Liver (tissue), 9 donors: ENCODE data around the gene CPED1. TPM values are rescaled to one million over a fixed set of nuclear protein-coding genes. Genes with fewer than 3 reads are reported as not detected.
A peak's percentile ranks its signal among the peaks of the same experiment; 100 is the strongest.

Source experiments
- DNase-seq: peaks from one replicate; pipeline ENCODE4 v3.0.0-alpha.2; 2017; ENCODE audit warnings: low spot score
- H3K27ac ChIP-seq, 2 donors: one replicate each; pipeline ENCODE4 v1.7.0; 2013; ENCODE audit warnings: inconsistent platforms in 2 of 2, low read length in 2 of 2, control low read depth in 1 of 2, low read depth in 1 of 2, mild to moderate bottlenecking in 1 of 2
- H3K27me3 ChIP-seq, 4 donors: one replicate each; pipeline versions ENCODE4 v1.6.1 to v1.7.0; 2013; ENCODE audit warnings: low read length in 3 of 4, inconsistent platforms in 1 of 4, mild to moderate bottlenecking in 1 of 4, moderate library complexity in 1 of 4; ENCODE audit not compliant: control insufficient read depth in 4 of 4, insufficient read depth in 4 of 4
- H3K36me3 ChIP-seq, 4 donors: one replicate each; pipeline versions ENCODE4 v1.6.1 to v1.7.0; 2013; ENCODE audit warnings: low read length in 3 of 4, mild to moderate bottlenecking in 3 of 4, low read depth in 1 of 4, moderate library complexity in 1 of 4; ENCODE audit not compliant: control insufficient read depth in 4 of 4, insufficient read depth in 3 of 4
- H3K4me1 ChIP-seq, 4 donors: one replicate each; pipeline versions ENCODE4 v1.6.1 to v1.7.0; 2013; ENCODE audit warnings: low read length in 3 of 4, mild to moderate bottlenecking in 3 of 4, moderate library complexity in 1 of 4; ENCODE audit not compliant: control insufficient read depth in 4 of 4, insufficient read depth in 4 of 4
- H3K4me3 ChIP-seq, 3 donors: one replicate each; pipeline versions ENCODE4 v1.6.1 to v1.7.0; 2013; ENCODE audit warnings: low read length in 3 of 3, control low read depth in 1 of 3, low read depth in 1 of 3, mild to moderate bottlenecking in 1 of 3
- H3K9ac ChIP-seq, 2 donors: one replicate each; pipeline ENCODE4 v1.7.0; 2013; ENCODE audit warnings: low read length in 2 of 2, mild to moderate bottlenecking in 2 of 2, moderate library complexity in 2 of 2, control low read depth in 1 of 2, low read depth in 1 of 2
- H3K9me3 ChIP-seq, 4 donors: one replicate each; pipeline versions ENCODE4 v1.6.1 to v1.7.0; 2013; ENCODE audit warnings: low read length in 3 of 4; ENCODE audit not compliant: control insufficient read depth in 4 of 4
- FOXA2 ChIP-seq: IDR thresholded peaks from 2 replicates; pipeline ENCODE4 v1.6.1; 2016; ENCODE audit warnings: antibody characterized with exemption
- HNF4A ChIP-seq, 2 donors: conservative IDR thresholded peaks; 2 replicates each; pipeline ENCODE4 v1.6.1; 2016; ENCODE audit warnings: antibody characterized with exemption in 2 of 2, mild to moderate bottlenecking in 2 of 2
- HNF4G ChIP-seq: IDR thresholded peaks from 2 replicates; pipeline ENCODE4 v1.6.1; 2016; ENCODE audit warnings: antibody characterized with exemption
- JUND ChIP-seq, 2 donors: IDR thresholded peaks; 2 replicates each; pipeline ENCODE4 v1.6.1; 2016; ENCODE audit warnings: antibody characterized with exemption in 2 of 2
- NR2F2 ChIP-seq: IDR thresholded peaks from 2 replicates; pipeline ENCODE4 v1.6.1; 2016; ENCODE audit warnings: antibody characterized with exemption
- RXRA ChIP-seq, 2 donors: IDR thresholded peaks; 2 replicates each; pipeline ENCODE4 v1.6.1; 2017 to 2018; ENCODE audit warnings: antibody characterized with exemption in 2 of 2, mild to moderate bottlenecking in 1 of 2
- SP1 ChIP-seq: IDR thresholded peaks from 2 replicates; pipeline ENCODE4 v1.6.1; 2018; ENCODE audit warnings: antibody characterized with exemption, mild to moderate bottlenecking
- WGBS: extraction: QIAGEN DNeasy Blood & Tissue Kit; methylation state at CpG from one replicate; pipeline ENCODE4 v1.1.7; 2013; 5-methylcytosine and 5-hydroxymethylcytosine counted together
- polyA plus RNA-seq, 2 donors: library from polyadenylated mRNA; stranded (reverse) in 1 of 2; unstranded in 1 of 2; fragments of 200-250 nt in 1 of 2; fragments of >200 nt in 1 of 2; fragmentation: Nextera tagmentation in 1 of 2; extraction: Ambion mirVana in 1 of 2; gene quantifications; one replicate each; pipeline versions ENCODE4 v1.2.1 to v1.2.3, GENCODE V29; 2013 to 2015
- total RNA-seq, 2 donors: library from RNA; depleted of rRNA; stranded (reverse); fragments of >200 nt; gene quantifications; one replicate each; pipeline ENCODE4 v1.2.3, GENCODE V29; 2014
- TF ChIP-seq, protein P1 (sequence below): IDR thresholded peaks from 2 replicates; pipeline ENCODE4 v1.6.1; 2016; ENCODE audit warnings: antibody characterized with exemption
- TF ChIP-seq, protein P2 (sequence below): fragments of 150-350 bp; IDR thresholded peaks from 2 replicates; pipeline ENCODE4 v1.5.1; 2017; ENCODE audit warnings: improper control_type of control experiment, low read depth, low read length; ENCODE audit not compliant: missing input control
- TF ChIP-seq, protein P3 (sequence below): IDR thresholded peaks from 2 replicates; pipeline ENCODE4 v1.6.1; 2016; ENCODE audit warnings: antibody characterized with exemption
- TF ChIP-seq, protein P4 (sequence below): IDR thresholded peaks from 2 replicates; pipeline ENCODE4 v1.6.1; 2016; ENCODE audit warnings: antibody characterized with exemption
- TF ChIP-seq, protein P5 (sequence below): IDR thresholded peaks from 2 replicates; pipeline ENCODE4 v1.6.1; 2016; ENCODE audit warnings: antibody characterized with exemption, mild to moderate bottlenecking
- donor health status: healthy.
- donor health status: healthy.
- donor health status: healthy.
- donor health status: healthy.
- donor health status: healthy.

CPED1 gene
- total and polyA plus RNA-seq, 4 donors: 8.5 to 58.0 (median 14.6) TPM

DNA sequence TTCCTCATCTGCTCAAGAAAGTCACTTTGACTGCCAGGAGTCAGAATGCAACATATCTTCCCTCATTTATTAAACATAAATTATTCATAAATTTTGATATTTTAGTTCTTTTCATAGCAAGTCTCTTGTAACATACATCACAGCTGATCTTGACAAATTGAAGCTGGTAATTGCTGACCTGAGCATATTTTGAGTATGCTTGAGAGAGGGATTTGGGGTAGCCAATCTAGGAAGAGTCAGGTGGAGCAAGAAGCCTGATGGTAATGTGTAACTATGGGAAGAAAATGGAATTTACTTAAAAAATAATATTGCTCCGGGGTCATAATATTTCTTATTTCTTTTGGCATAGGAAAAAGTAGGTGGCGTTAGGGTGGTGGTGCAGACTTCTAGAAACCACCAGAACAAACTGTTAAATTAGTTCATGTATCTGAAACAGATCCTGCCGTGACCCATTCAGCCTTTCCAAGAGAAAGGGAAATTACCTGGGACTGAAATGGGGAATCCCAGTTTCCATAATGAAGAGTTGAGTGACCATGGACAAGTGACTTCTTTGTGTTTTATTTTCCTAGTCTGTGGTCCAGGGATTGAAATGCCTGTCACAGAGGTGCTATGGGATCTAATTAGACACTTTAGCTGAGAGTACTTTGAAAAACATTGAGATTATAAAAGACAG is 12.9 kb downstream of the CPED1 start:
- no peak for DNase-seq
- Histone ChIP-seq H3K27me3 (no peaks in the 10 kb centered on the region), H3K4me1 (peaks cover 0 to 44% (median 29%) of the 10 kb centered on the region in 4 donors), H3K36me3 (peaks cover 0 to 6% (median under 1%) of the 10 kb centered on the region in 4 donors), H3K9me3 (no peaks in the 10 kb centered on the region), H3K27ac (peak overlapping the region in 1 of 2 donors; percentile 13), H3K9ac (no peak overlapping the region), H3K4me3 (no peak overlapping the region)
- TF ChIP-seq HNF4A (conservative IDR thresholded peaks at IDR 0.05): no peak
- TF ChIP-seq, protein P1, sequence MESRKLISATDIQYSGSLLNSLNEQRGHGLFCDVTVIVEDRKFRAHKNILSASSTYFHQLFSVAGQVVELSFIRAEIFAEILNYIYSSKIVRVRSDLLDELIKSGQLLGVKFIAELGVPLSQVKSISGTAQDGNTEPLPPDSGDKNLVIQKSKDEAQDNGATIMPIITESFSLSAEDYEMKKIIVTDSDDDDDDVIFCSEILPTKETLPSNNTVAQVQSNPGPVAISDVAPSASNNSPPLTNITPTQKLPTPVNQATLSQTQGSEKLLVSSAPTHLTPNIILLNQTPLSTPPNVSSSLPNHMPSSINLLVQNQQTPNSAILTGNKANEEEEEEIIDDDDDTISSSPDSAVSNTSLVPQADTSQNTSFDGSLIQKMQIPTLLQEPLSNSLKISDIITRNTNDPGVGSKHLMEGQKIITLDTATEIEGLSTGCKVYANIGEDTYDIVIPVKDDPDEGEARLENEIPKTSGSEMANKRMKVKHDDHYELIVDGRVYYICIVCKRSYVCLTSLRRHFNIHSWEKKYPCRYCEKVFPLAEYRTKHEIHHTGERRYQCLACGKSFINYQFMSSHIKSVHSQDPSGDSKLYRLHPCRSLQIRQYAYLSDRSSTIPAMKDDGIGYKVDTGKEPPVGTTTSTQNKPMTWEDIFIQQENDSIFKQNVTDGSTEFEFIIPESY: no peak
- 66% methylated on average over 3 of the region's 3 CpGs for WGBS

DNA sequence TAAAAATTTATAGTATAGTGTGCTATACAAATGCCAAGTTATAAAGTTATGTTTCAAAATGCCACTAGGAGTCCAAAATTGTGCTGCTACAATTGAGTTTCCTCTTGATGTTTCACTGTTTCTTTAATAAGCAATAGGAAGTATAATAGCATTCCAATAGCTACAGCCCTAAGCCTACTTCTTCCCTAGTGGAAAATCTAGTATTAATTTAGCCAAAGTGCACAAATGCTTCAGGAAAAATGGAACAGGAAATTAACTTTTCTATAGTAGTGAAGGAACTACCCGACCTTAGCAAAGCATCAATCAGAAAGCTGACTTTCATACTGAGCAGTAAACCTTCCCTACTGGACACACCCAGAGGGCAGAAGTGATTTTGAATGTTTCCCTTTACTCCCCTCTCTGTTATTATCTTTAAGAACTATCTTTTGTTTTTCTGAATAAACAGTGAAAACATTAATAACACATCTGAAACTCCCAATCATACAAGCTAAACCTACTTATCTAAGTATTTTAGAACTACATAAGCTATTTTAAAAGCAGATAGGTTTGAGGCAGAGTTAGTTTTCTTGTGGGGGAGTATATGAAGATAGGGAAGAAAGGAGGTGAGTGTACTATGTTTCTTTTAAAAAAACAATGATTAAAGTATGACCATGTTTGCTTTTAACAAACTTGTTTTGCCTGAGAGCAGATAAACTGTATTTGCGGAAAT is 13.7 kb downstream of the CPED1 start:
- DNase-seq: no peak
- H3K27ac ChIP-seq: peak overlapping the region; percentile 42 to 57
- no peak overlapping the region for H3K4me3 ChIP-seq
- H3K9ac ChIP-seq: no peak overlapping the region
- no peaks in the 10 kb centered on the region for H3K27me3 ChIP-seq
- no peak for TF ChIP-seq RXRA (IDR thresholded peaks at IDR 0.05)
- no peak for TF ChIP-seq NR2F2
- TF ChIP-seq, protein P2, sequence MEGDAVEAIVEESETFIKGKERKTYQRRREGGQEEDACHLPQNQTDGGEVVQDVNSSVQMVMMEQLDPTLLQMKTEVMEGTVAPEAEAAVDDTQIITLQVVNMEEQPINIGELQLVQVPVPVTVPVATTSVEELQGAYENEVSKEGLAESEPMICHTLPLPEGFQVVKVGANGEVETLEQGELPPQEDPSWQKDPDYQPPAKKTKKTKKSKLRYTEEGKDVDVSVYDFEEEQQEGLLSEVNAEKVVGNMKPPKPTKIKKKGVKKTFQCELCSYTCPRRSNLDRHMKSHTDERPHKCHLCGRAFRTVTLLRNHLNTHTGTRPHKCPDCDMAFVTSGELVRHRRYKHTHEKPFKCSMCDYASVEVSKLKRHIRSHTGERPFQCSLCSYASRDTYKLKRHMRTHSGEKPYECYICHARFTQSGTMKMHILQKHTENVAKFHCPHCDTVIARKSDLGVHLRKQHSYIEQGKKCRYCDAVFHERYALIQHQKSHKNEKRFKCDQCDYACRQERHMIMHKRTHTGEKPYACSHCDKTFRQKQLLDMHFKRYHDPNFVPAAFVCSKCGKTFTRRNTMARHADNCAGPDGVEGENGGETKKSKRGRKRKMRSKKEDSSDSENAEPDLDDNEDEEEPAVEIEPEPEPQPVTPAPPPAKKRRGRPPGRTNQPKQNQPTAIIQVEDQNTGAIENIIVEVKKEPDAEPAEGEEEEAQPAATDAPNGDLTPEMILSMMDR: no peak
- TF ChIP-seq, protein P1: no peak
- TF ChIP-seq, protein P3, sequence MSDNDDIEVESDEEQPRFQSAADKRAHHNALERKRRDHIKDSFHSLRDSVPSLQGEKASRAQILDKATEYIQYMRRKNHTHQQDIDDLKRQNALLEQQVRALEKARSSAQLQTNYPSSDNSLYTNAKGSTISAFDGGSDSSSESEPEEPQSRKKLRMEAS: no peak
- no peak for TF ChIP-seq SP1
- TF ChIP-seq FOXA2: no peak
- TF ChIP-seq JUND (IDR thresholded peaks at IDR 0.05): no peak
- no peak for TF ChIP-seq HNF4G
- TF ChIP-seq, protein P4, sequence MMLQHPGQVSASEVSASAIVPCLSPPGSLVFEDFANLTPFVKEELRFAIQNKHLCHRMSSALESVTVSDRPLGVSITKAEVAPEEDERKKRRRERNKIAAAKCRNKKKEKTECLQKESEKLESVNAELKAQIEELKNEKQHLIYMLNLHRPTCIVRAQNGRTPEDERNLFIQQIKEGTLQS: no peak
- TF ChIP-seq, protein P5, sequence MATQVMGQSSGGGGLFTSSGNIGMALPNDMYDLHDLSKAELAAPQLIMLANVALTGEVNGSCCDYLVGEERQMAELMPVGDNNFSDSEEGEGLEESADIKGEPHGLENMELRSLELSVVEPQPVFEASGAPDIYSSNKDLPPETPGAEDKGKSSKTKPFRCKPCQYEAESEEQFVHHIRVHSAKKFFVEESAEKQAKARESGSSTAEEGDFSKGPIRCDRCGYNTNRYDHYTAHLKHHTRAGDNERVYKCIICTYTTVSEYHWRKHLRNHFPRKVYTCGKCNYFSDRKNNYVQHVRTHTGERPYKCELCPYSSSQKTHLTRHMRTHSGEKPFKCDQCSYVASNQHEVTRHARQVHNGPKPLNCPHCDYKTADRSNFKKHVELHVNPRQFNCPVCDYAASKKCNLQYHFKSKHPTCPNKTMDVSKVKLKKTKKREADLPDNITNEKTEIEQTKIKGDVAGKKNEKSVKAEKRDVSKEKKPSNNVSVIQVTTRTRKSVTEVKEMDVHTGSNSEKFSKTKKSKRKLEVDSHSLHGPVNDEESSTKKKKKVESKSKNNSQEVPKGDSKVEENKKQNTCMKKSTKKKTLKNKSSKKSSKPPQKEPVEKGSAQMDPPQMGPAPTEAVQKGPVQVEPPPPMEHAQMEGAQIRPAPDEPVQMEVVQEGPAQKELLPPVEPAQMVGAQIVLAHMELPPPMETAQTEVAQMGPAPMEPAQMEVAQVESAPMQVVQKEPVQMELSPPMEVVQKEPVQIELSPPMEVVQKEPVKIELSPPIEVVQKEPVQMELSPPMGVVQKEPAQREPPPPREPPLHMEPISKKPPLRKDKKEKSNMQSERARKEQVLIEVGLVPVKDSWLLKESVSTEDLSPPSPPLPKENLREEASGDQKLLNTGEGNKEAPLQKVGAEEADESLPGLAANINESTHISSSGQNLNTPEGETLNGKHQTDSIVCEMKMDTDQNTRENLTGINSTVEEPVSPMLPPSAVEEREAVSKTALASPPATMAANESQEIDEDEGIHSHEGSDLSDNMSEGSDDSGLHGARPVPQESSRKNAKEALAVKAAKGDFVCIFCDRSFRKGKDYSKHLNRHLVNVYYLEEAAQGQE: no peak
- peaks cover 0 to 4% (median under 1%) of the 10 kb centered on the region in 4 donors for H3K36me3 ChIP-seq
- H3K9me3 ChIP-seq: no peaks in the 10 kb centered on the region
- H3K4me1 ChIP-seq: peaks cover 0 to 45% (median 29%) of the 10 kb centered on the region in 4 donors
- WGBS: 66% methylated on average over 2 of the region's 2 CpGs
